Mesothelial cell of epicardium (in vitro differentiated cells): ENCODE results near the gene COA4. TPM values are rescaled to one million over a fixed set of nuclear protein-coding genes. Genes with fewer than 3 reads are reported as not detected.
A peak's percentile ranks its signal among the peaks of the same experiment; 100 is the strongest.

Experiments used
- DNase-seq, 2 experiments: peaks; one replicate each; pipeline ENCODE4 v3.0.0; 2021; ENCODE audit warnings: low spot score in 2 of 2; ENCODE audit not compliant: unreplicated experiment in 2 of 2
- H3K27ac Mint-ChIP-seq: 2 replicates; pipeline ENCODE4 v1.8.0; 2021; ENCODE audit warnings: mixed read lengths
- H3K27me3 Mint-ChIP-seq: 2 replicates; pipeline ENCODE4 v1.8.0; 2021; ENCODE audit warnings: low read depth, mixed read lengths
- H3K36me3 Mint-ChIP-seq: 2 replicates; pipeline ENCODE4 v1.8.0; 2021; ENCODE audit warnings: mixed read lengths
- H3K4me1 Mint-ChIP-seq: 2 replicates; pipeline ENCODE4 v1.8.0; 2021; ENCODE audit warnings: mixed read lengths
- H3K4me3 Mint-ChIP-seq: 2 replicates; pipeline ENCODE4 v1.8.0; 2021; ENCODE audit warnings: mild to moderate bottlenecking, moderate library complexity, mixed read lengths
- H3K9me3 Mint-ChIP-seq: 2 replicates; pipeline ENCODE4 v1.8.0; 2021; ENCODE audit warnings: mixed read lengths
- total RNA-seq: library from RNA; stranded (reverse); gene quantifications from 3 replicates; pipeline ENCODE4 v1.2.1, GENCODE V29; 2021
- TF ChIP-seq, protein P1 (sequence below): fragments of 200-600 bp; sonication (generic); IDR thresholded peaks from one replicate; pipeline ENCODE4 v1.5.0; 2021; ENCODE audit warnings: antibody characterized with exemption; ENCODE audit not compliant: unreplicated experiment

The COA4 gene
- total RNA-seq, 1 donor from 2014 or later, result 64.0 TPM

DNA sequence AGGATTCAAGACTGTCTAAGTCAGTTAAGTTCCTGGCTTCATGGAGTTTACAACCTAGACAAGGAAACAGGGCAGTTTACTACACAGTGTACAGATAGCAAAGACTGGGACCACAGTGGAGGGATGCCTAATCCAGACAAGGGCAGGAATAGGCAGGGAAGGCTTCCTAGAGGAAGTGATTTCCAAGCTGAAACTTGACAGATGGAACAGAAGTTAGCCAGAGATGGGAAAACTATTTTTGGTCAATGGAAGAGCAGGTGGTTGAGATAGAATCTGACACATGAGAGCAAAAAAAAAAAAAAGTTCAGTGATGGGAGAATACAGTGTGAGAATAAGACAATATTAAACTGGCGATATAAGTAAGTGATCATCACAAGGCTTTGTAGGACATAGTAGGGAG lies 1.3 kb downstream of the COA4 start:
- Mint-ChIP-seq H3K27ac (peak overlapping the region; percentile 99), H3K27me3 (no peaks in the 10 kb centered on the region), H3K4me1 (peaks cover 25% of the 10 kb centered on the region), H3K4me3 (peak overlapping the region; percentile 97), H3K36me3 (peaks cover 10% of the 10 kb centered on the region), H3K9me3 (no peaks in the 10 kb centered on the region)
- TF ChIP-seq, protein P1, sequence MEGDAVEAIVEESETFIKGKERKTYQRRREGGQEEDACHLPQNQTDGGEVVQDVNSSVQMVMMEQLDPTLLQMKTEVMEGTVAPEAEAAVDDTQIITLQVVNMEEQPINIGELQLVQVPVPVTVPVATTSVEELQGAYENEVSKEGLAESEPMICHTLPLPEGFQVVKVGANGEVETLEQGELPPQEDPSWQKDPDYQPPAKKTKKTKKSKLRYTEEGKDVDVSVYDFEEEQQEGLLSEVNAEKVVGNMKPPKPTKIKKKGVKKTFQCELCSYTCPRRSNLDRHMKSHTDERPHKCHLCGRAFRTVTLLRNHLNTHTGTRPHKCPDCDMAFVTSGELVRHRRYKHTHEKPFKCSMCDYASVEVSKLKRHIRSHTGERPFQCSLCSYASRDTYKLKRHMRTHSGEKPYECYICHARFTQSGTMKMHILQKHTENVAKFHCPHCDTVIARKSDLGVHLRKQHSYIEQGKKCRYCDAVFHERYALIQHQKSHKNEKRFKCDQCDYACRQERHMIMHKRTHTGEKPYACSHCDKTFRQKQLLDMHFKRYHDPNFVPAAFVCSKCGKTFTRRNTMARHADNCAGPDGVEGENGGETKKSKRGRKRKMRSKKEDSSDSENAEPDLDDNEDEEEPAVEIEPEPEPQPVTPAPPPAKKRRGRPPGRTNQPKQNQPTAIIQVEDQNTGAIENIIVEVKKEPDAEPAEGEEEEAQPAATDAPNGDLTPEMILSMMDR, result no peak
- no peak for DNase-seq

DNA sequence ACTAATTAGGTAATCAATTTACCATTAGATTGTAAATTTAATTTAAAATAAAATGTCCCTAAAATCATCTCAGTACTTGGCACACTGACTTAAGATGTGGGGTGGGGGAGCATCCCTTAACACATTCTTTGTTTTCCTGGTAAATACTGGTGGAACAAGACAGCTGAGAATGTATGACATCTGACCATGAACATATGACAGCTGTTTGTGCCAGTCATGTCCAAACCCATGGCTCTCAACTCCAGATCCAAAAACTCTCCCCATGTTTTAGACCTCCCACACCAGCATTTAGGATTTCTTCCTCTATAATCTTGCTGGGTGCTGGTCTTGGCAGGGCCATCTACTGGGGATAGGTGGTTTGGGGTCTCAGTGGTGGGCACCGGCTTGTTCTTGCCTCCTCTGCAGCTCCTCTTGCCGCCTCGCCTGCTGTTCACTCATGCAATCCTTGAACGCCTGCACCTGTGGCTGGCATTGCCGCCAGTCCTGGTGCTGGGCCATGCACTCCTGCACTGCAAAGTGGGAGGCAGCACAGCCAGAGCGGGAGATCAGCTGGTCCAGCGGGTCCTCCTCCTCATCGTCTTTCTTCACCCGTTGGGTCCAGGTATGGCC lies 3.8 kb downstream of the COA4 start:
- H3K4me3 Mint-ChIP-seq, result no peak overlapping the region
- H3K27me3 Mint-ChIP-seq, result no peaks in the 10 kb centered on the region
- H3K27ac Mint-ChIP-seq, result no peak overlapping the region
- H3K36me3 Mint-ChIP-seq, result peaks cover 10% of the 10 kb centered on the region
- H3K9me3 Mint-ChIP-seq, result no peaks in the 10 kb centered on the region
- DNase-seq, result no peak
- TF ChIP-seq, protein P1, result no peak
- H3K4me1 Mint-ChIP-seq, result peaks cover 24% of the 10 kb centered on the region

DNA sequence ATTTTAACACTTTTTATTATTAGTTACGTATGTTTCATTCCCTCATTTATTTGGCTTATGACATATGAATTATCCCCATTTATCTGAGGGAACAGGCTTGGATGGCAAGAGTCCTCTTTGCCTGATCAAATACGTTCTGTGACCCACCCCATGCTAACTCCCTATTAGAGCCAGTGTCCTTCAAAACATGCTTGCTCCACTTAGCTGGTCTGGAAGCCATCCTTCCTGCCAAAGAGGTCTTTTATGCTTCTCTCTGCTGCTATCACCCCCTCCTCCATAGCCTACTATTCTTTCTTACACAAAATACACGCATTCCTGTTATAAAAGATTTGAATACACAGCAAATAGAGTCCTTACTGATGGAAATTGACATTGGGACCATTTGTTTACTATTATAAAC lies 6.4 kb downstream of the COA4 start:
- DNase-seq, result no peak
- Mint-ChIP-seq H3K27me3 (no peaks in the 10 kb centered on the region), H3K9me3 (no peaks in the 10 kb centered on the region), H3K4me1 (peaks cover 8% of the 10 kb centered on the region), H3K36me3 (peaks cover 10% of the 10 kb centered on the region), H3K27ac (no peak overlapping the region), H3K4me3 (no peak overlapping the region)
- TF ChIP-seq, protein P1, result no peak

DNA sequence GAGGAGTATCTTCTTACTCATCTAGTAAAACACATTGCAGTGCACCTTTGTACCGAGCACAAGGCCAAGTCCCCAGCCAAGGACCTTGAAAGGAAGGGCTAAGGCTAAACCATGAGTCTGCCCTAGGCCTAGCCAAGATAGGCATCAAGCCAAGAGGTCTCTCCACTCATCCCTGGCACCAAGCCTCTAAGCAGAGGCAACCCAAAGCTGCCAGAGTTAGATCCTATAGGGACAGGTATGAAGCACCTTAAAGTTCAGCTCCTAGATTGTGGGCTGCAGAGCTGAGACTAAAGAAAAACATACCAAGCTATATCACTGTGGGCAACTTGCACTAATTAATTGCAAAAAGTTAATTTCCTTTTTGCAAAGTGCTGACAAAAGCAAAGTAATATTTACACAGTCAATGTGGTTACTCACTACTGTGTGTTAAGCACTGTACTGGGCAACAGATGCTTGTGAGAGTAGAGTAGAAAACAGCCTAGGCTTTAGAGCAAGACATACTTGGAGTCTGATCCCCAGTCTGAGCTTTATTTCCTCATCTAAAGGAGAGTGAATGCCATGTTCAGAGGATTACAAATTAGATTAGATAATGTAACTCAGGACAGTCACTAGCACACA lies 7.2 kb downstream of the COA4 start:
- DNase-seq, result no peak
- Mint-ChIP-seq H3K9me3 (no peaks in the 10 kb centered on the region), H3K27me3 (no peaks in the 10 kb centered on the region), H3K36me3 (peaks cover 12% of the 10 kb centered on the region), H3K27ac (peak overlapping the region; percentile 37), H3K4me1 (peaks cover under 1% of the 10 kb centered on the region), H3K4me3 (no peak overlapping the region)
- TF ChIP-seq, protein P1, result no peak

DNA sequence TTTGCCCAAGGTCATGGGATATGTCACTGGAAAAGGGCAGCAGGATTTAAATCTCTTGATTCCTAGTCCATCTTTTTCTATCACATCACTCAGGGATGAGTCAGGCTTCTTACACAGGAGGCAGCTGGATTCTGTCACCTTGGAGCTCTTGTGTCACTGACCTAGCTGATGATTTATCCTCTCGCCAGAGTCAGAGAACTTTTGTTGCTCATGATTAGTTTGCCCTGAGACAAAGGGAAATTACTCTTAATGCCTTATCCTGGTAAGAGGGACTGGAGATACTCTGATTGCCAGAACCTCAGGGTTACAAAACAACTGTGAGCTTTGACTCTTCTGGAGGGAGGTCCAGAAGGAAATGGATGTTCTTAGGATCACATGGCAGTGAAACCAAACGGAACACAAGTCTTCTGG lies 10.1 kb downstream of the COA4 start:
- TF ChIP-seq, protein P1, result no peak
- Mint-ChIP-seq H3K27ac (no peak overlapping the region), H3K27me3 (no peaks in the 10 kb centered on the region), H3K9me3 (no peaks in the 10 kb centered on the region), H3K4me3 (no peak overlapping the region), H3K36me3 (peaks cover 19% of the 10 kb centered on the region), H3K4me1 (peaks cover 1% of the 10 kb centered on the region)
- DNase-seq, result no peak
